ENCODE measurements around the gene ARFGAP2.

DNA sequence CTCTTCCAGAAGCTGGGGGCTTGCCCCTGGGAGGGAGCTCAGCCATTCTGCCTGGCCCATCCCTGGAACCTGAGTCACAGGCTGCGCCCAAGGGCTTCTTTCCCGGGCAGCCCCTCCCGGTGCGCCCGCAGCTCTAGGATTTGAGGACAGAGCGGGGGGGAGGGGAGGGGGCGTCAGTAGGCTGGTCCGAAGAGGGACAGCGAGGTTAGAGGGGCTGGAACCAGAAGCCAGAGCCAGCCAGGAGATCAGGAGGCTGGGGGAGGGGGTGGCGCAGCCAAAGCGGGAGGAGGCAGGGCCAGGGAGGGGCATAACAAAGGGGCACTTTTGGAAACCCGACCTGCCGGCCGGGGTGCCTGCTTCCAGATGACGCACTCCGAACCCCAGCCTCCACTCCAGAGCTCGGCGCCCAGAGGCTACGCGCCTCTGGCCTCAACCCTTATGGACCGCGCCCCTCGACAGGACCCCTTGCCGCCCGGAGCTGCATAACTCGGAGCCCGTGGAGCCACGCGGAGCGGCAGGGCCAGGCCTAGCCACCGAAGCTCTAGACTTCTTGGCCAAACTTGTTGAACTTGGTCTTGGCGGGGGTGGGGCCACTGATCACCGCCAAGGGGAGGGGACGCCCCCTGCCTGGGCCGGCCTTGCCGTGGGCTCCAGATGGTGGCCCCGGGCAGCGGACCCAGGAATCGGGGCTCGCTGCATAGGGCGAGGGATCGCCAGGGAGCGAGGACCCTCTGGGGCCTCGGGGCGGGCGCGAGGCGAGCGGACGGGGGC, 8.8 kb upstream of the ARFGAP2 start:
- TF ChIP-seq, protein P1, sequence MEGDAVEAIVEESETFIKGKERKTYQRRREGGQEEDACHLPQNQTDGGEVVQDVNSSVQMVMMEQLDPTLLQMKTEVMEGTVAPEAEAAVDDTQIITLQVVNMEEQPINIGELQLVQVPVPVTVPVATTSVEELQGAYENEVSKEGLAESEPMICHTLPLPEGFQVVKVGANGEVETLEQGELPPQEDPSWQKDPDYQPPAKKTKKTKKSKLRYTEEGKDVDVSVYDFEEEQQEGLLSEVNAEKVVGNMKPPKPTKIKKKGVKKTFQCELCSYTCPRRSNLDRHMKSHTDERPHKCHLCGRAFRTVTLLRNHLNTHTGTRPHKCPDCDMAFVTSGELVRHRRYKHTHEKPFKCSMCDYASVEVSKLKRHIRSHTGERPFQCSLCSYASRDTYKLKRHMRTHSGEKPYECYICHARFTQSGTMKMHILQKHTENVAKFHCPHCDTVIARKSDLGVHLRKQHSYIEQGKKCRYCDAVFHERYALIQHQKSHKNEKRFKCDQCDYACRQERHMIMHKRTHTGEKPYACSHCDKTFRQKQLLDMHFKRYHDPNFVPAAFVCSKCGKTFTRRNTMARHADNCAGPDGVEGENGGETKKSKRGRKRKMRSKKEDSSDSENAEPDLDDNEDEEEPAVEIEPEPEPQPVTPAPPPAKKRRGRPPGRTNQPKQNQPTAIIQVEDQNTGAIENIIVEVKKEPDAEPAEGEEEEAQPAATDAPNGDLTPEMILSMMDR (IDR thresholded peaks at IDR 0.05; ENCODE audit: low read length): no peak
- TF ChIP-seq EZH2phosphoT487 (IDR thresholded peaks at IDR 0.05; ENCODE audit: low read length): no peak
- TF ChIP-seq EZH2 (optimal IDR thresholded peaks at IDR 0.05; ENCODE audit: low read depth, low read length): no peak
